HepG2 (cell line): ENCODE results near the gene NAT14. TPM values are rescaled to one million over a fixed set of nuclear protein-coding genes. Genes with fewer than 3 reads are reported as not detected.

Experiments used
- ATF7-NPFF ChIP-seq: sonication (generic); formaldehyde crosslinking; IDR thresholded peaks from 2 replicates; pipeline ENCODE4 v1.8.1; 2023; ENCODE audit warnings: mild to moderate bottlenecking, low read depth, missing genetic modification reagents, moderate library complexity
- ELF3 ChIP-seq: IDR thresholded peaks from 2 replicates; pipeline ENCODE4 v1.6.1; 2016; ENCODE audit warnings: missing genetic modification reagents, missing compliant biosample characterization
- FOXK1 ChIP-seq: sonication (generic); formaldehyde crosslinking; IDR thresholded peaks from 2 replicates; pipeline ENCODE4 v1.4.0; 2020; ENCODE audit warnings: low read depth, missing genetic modification reagents, borderline replicate concordance
- HDAC2 ChIP-seq: sonication (generic); formaldehyde crosslinking; IDR thresholded peaks from 2 replicates; pipeline ENCODE4 v1.4.0; 2020; ENCODE audit warnings: missing genetic modification reagents
- NCOA5 ChIP-seq: sonication (generic); formaldehyde crosslinking; IDR thresholded peaks from 2 replicates; pipeline ENCODE4 v1.4.0; 2020; ENCODE audit warnings: missing genetic modification reagents
- NCOR1 ChIP-seq: fragments of 200-600 bp; sonication (generic); IDR thresholded peaks from 2 replicates; pipeline ENCODE4 v1.7.0; 2017; ENCODE audit warnings: antibody characterized with exemption, low read length, borderline replicate concordance
- NR2F6 ChIP-seq, 2 experiments: IDR thresholded peaks; 2 replicates each; pipeline ENCODE4 v1.6.1; 2016; ENCODE audit warnings: antibody characterized with exemption in 1 of 2, mild to moderate bottlenecking in 1 of 2
- PHF20 ChIP-seq: sonication (generic); formaldehyde crosslinking; IDR thresholded peaks from 2 replicates; pipeline ENCODE4 v1.5.0; 2020; ENCODE audit warnings: mild to moderate bottlenecking, missing genetic modification reagents
- PRPF4 ChIP-seq: fragments of 200-400 bp; formaldehyde crosslinking; IDR thresholded peaks from 2 replicates; pipeline ENCODE4 v1.6.1; 2016; ENCODE audit warnings: low read length, low read depth; ENCODE audit not compliant: poor library complexity, severe bottlenecking
- RAD21 ChIP-seq: fragments of 450-650 bp; formaldehyde crosslinking; IDR thresholded peaks from 2 replicates; pipeline ENCODE4 v1.5.0; 2020; ENCODE audit warnings: mild to moderate bottlenecking
- SKI ChIP-seq: fragments of 450-650 bp; IDR thresholded peaks from one replicate; pipeline ENCODE4 v1.6.1; 2018; ENCODE audit warnings: mild to moderate bottlenecking; ENCODE audit not compliant: partially characterized antibody
- STAG1 ChIP-seq: sonication (generic); formaldehyde crosslinking; IDR thresholded peaks from 2 replicates; pipeline ENCODE4 v1.4.0; 2020; ENCODE audit warnings: missing genetic modification reagents
- ZFP36 ChIP-seq: fragments of 150-350 bp; IDR thresholded peaks from 2 replicates; pipeline ENCODE4 v1.6.1; 2018; ENCODE audit warnings: borderline replicate concordance, low read length, low read depth; ENCODE audit not compliant: partially characterized antibody
- ZFYVE20 ChIP-seq: sonication (generic); formaldehyde crosslinking; IDR thresholded peaks from 2 replicates; pipeline ENCODE4 v1.8.0; 2023; ENCODE audit warnings: low read depth, mild to moderate bottlenecking, moderate library complexity, missing genetic modification reagents, borderline replicate concordance
- ZKSCAN1 ChIP-seq: fragments of 150-350 bp; IDR thresholded peaks from 2 replicates; pipeline ENCODE4 v1.6.1; 2014; ENCODE audit warnings: low read length
- ZNF382 ChIP-seq: sonication (generic); formaldehyde crosslinking; IDR thresholded peaks from 2 replicates; pipeline ENCODE4 v1.5.0; 2020; ENCODE audit warnings: missing genetic modification reagents, mild to moderate bottlenecking, borderline replicate concordance
- ZNF552 ChIP-seq: sonication (generic); formaldehyde crosslinking; IDR thresholded peaks from 2 replicates; pipeline ENCODE4 v1.9.0; 2022; ENCODE audit warnings: missing genetic modification reagents, mild to moderate bottlenecking, borderline replicate concordance
- ZNF607 ChIP-seq: sonication (generic); formaldehyde crosslinking; IDR thresholded peaks from 2 replicates; pipeline ENCODE4 v1.5.1; 2020; ENCODE audit warnings: missing genetic modification reagents, mild to moderate bottlenecking, borderline replicate concordance
- ZNF780A ChIP-seq: sonication (generic); formaldehyde crosslinking; IDR thresholded peaks from 2 replicates; pipeline ENCODE4 v1.8.0; 2022; ENCODE audit warnings: mild to moderate bottlenecking, missing genetic modification reagents, moderate library complexity
- ZNF790 ChIP-seq: sonication (generic); formaldehyde crosslinking; IDR thresholded peaks from 2 replicates; pipeline ENCODE4 v1.8.0; 2022; ENCODE audit warnings: missing genetic modification reagents, mild to moderate bottlenecking, borderline replicate concordance
- ZSCAN29 ChIP-seq: sonication (generic); formaldehyde crosslinking; conservative IDR thresholded peaks from 2 replicates; pipeline ENCODE4 v1.4.0; 2020; ENCODE audit warnings: mild to moderate bottlenecking, missing genetic modification reagents
- ZSCAN30 ChIP-seq: sonication (generic); formaldehyde crosslinking; IDR thresholded peaks from 2 replicates; pipeline ENCODE4 v1.5.0; 2020; ENCODE audit warnings: mild to moderate bottlenecking, missing genetic modification reagents
- polyA plus RNA-seq, 8 experiments: library from polyadenylated mRNA; depleted of rRNA in 3 of 8; stranded (reverse) in 7 of 8; unstranded in 1 of 8; fragments of >200 nt; fragmentation: Illumina TruSeq in 4 of 8; extraction: Trizol in 4 of 8; gene quantifications; 2 replicates each; pipeline versions ENCODE4 v1.2.1 to v1.2.3, GENCODE V29; 2011 to 2016; ENCODE audit warnings: low read depth in 4 of 8, missing spikeins in 1 of 8, mixed read lengths in 1 of 8; ENCODE audit not compliant: insufficient read depth in 1 of 8
- total RNA-seq, 5 experiments: library from RNA; depleted of rRNA; stranded (reverse); fragments of >200 nt; fragmentation: Illumina TruSeq; extraction: Trizol; gene quantifications; 2 replicates each; pipeline ENCODE4 v1.2.3, GENCODE V29; 2016; ENCODE audit warnings: low read depth in 1 of 5
- TF ChIP-seq, protein P1 (sequence below): sonication (generic); formaldehyde crosslinking; IDR thresholded peaks from 2 replicates; pipeline ENCODE4 v1.4.0; 2020; ENCODE audit warnings: mild to moderate bottlenecking, missing genetic modification reagents
- TF ChIP-seq, protein P2 (sequence below): sonication (generic); formaldehyde crosslinking; IDR thresholded peaks from 2 replicates; pipeline ENCODE4 v1.5.1; 2020; ENCODE audit warnings: mild to moderate bottlenecking, missing genetic modification reagents, moderate library complexity
- TF ChIP-seq, protein P3 (sequence below): sonication (generic); formaldehyde crosslinking; IDR thresholded peaks from 2 replicates; pipeline ENCODE4 v1.8.1; 2023; ENCODE audit warnings: mild to moderate bottlenecking, moderate library complexity, missing genetic modification reagents
- TF ChIP-seq, protein P4 (sequence below): sonication (generic); formaldehyde crosslinking; IDR thresholded peaks from 2 replicates; pipeline ENCODE4 v1.5.0; 2020; ENCODE audit warnings: missing genetic modification reagents

Gene NAT14
- total and polyA plus RNA-seq, 2 of the 13 experiments (the other 11 are each of a cell fraction or from before 2014, with no cell fraction given): 20.7 to 22.3 TPM

DNA sequence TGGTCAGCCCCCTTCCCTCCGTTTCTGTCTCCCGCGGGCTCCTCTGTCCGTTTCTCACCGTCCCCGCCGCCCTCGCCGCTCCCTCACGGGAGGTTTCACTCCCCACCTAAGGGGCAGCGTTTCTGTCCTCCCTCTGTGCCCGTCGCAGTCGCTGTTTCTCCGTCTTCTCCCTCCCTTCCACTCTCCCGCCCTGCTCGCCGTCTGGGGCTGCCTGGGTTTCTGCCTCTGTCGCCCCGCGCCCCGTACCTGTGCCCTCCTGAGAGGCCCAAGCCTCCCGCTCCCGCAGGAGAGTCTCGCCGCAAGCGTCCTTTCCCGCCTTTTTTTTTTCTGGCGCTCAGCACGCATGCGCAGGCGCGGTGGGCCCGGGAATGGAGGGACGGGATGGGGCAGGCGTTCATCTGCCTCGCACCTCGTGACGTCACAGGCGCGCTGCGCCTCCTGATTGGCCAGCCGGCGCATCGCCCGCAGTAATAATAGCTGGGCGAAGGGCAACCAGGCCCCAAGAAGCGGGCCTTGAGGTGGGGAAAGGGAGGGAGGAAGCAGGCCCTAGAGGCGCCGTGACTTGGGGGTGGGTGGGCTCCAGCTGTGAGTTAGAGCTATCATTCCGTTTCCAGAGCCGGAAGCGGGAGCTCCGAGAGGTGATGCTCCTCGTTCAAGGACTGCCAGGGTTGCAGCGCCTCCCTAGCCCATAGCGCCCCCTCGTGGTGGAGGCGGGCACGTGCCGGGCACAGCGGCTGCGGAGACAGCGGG lies 18.7 kb downstream of the NAT14 start (continued):
- TF ChIP-seq, protein P1, sequence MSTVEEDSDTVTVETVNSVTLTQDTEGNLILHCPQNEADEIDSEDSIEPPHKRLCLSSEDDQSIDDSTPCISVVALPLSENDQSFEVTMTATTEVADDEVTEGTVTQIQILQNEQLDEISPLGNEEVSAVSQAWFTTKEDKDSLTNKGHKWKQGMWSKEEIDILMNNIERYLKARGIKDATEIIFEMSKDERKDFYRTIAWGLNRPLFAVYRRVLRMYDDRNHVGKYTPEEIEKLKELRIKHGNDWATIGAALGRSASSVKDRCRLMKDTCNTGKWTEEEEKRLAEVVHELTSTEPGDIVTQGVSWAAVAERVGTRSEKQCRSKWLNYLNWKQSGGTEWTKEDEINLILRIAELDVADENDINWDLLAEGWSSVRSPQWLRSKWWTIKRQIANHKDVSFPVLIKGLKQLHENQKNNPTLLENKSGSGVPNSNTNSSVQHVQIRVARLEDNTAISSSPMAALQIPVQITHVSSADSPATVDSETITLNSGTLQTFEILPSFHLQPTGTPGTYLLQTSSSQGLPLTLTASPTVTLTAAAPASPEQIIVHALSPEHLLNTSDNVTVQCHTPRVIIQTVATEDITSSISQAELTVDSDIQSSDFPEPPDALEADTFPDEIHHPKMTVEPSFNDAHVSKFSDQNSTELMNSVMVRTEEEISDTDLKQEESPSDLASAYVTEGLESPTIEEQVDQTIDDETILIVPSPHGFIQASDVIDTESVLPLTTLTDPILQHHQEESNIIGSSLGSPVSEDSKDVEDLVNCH (CRISPR knock-in tag): no peak
- TF ChIP-seq NCOA5 (CRISPR knock-in tag): no peak
- no peak for TF ChIP-seq ZNF552 (CRISPR knock-in tag)
- no peak for TF ChIP-seq PHF20 (CRISPR knock-in tag)
- TF ChIP-seq RAD21 (CRISPR knock-in tag): peak; percentile 96
- no peak for TF ChIP-seq NCOR1
- TF ChIP-seq, protein P2, sequence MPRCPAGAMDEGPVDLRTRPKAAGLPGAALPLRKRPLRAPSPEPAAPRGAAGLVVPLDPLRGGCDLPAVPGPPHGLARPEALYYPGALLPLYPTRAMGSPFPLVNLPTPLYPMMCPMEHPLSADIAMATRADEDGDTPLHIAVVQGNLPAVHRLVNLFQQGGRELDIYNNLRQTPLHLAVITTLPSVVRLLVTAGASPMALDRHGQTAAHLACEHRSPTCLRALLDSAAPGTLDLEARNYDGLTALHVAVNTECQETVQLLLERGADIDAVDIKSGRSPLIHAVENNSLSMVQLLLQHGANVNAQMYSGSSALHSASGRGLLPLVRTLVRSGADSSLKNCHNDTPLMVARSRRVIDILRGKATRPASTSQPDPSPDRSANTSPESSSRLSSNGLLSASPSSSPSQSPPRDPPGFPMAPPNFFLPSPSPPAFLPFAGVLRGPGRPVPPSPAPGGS: no peak
- no peak for TF ChIP-seq ZSCAN30 (CRISPR knock-in tag)
- no peak for TF ChIP-seq ZNF382 (CRISPR knock-in tag)
- peak; percentile 94 for TF ChIP-seq STAG1
- TF ChIP-seq HDAC2 (CRISPR knock-in tag): no peak
- TF ChIP-seq ATF7-NPFF (CRISPR knock-in tag): peak; percentile 43; the same call in 1 of the 2 replicates
- TF ChIP-seq ZNF780A (CRISPR knock-in tag): no peak
- no peak for TF ChIP-seq ZFP36
- no peak for TF ChIP-seq ZNF790 (CRISPR knock-in tag)
- TF ChIP-seq ZFYVE20 (CRISPR knock-in tag): no peak
- TF ChIP-seq, protein P3, sequence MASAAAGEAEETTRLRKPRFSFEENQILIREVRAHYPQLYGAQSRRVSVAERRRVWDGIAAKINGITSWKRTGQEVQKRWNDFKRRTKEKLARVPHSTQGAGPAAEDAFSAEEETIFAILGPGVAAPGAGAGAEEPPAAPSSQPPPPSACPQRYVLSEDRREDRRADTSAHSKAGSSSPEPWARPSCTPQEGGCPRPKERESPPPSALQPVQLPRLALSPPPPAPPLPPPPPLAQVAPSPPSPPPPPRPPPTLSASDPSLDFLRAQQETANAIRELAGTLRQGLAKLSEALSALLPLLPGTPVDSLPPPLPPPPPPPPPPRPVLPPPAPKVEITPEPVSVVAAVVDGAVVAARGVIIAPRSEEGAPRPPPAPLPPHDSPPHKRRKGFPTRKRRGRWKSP: no peak
- TF ChIP-seq ZSCAN29 (CRISPR knock-in tag): no peak
- TF ChIP-seq, protein P4, sequence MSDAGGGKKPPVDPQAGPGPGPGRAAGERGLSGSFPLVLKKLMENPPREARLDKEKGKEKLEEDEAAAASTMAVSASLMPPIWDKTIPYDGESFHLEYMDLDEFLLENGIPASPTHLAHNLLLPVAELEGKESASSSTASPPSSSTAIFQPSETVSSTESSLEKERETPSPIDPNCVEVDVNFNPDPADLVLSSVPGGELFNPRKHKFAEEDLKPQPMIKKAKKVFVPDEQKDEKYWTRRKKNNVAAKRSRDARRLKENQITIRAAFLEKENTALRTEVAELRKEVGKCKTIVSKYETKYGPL (CRISPR knock-in tag): no peak
- no peak for TF ChIP-seq SKI
- TF ChIP-seq ZKSCAN1: no peak
- no peak for TF ChIP-seq PRPF4
- TF ChIP-seq FOXK1 (CRISPR knock-in tag): no peak
- TF ChIP-seq NR2F6 (IDR thresholded peaks at IDR 0.05): no peak
- no peak for TF ChIP-seq NR2F6 (CRISPR knock-in tag; IDR thresholded peaks at IDR 0.05)
- TF ChIP-seq ELF3 (CRISPR knock-in tag): peak; percentile 53; the same call in 1 of the 2 replicates
- TF ChIP-seq ZNF607 (CRISPR knock-in tag): no peak
